Spinal cord (tissue), 10 donors: ENCODE results near the gene ETV6. TPM values are rescaled to one million over a fixed set of nuclear protein-coding genes. Genes with fewer than 3 reads are reported as not detected.

Experiments
- DNase-seq, 6 donors: peaks; one replicate each; pipeline versions ENCODE4 v3.0.0 to v3.0.0-alpha.2; 2013 to 2015; ENCODE audit warnings: low spot score in 6 of 6, low read depth in 4 of 6
- H3K27ac ChIP-seq: one replicate; pipeline ENCODE4 v1.5.1; 2013; ENCODE audit warnings: low read depth, low read length, control low read depth
- H3K27me3 ChIP-seq: one replicate; pipeline ENCODE4 v1.6.1; 2013; ENCODE audit warnings: low read length; ENCODE audit not compliant: control insufficient read depth, insufficient read depth
- H3K36me3 ChIP-seq: one replicate; pipeline ENCODE4 v1.6.1; 2013; ENCODE audit warnings: low read length; ENCODE audit not compliant: control insufficient read depth, insufficient read depth
- H3K4me1 ChIP-seq: one replicate; pipeline ENCODE4 v1.6.1; 2013; ENCODE audit warnings: low read length; ENCODE audit not compliant: control insufficient read depth, insufficient read depth
- H3K4me3 ChIP-seq: one replicate; pipeline ENCODE4 v1.5.1; 2013; ENCODE audit warnings: low read depth, low read length, control low read depth
- H3K9me3 ChIP-seq: one replicate; pipeline ENCODE4 v1.6.1; 2013; ENCODE audit warnings: low read length; ENCODE audit not compliant: control insufficient read depth, insufficient read depth
- WGBS: methylation state at CpG from one replicate; pipeline ENCODE4 v1.1.5; 2013; ENCODE audit warnings: missing lambda C conversion rate; ENCODE audit not compliant: insufficient coverage; 5-methylcytosine and 5-hydroxymethylcytosine counted together
- polyA plus RNA-seq, 2 donors: library from polyadenylated mRNA; unstranded; fragments of 120-200 nt; gene quantifications; one replicate each; pipeline ENCODE4 v1.2.1, GENCODE V29; 2013; ENCODE audit not compliant: insufficient read length in 2 of 2
- total RNA-seq, 2 donors: library from RNA; depleted of rRNA in 1 of 2; stranded (reverse); fragments of 120-200 nt in 1 of 2; fragments of >200 nt in 1 of 2; gene quantifications; one replicate each; pipeline versions ENCODE4 v1.2.3 to v1.2.4, GENCODE V29; 2013 to 2014
- donor health status: healthy.

ETV6 gene
- total and polyA plus RNA-seq, 4 donors, result 6.8 to 9.9 (median 8.1) TPM

GRCh38 chr12:11891754-11892386 is 242.4 kb downstream of the ETV6 start:
- Histone ChIP-seq H3K4me1 (no peaks in the 10 kb centered on the region), H3K9me3 (no peaks in the 10 kb centered on the region), H3K27me3 (no peaks in the 10 kb centered on the region), H3K27ac (no peak overlapping the region), H3K4me3 (no peak overlapping the region), H3K36me3 (peaks cover 7% of the 10 kb centered on the region)
- peak in 1 of 6 donors; percentile 51 for DNase-seq
- WGBS, result 95% methylated on average over 7 of the region's 9 CpGs

GRCh38 chr12:11893998-11894397 is 244.5 kb downstream of the ETV6 start:
- 94% methylated on average over 3 of the region's 4 CpGs for WGBS

GRCh38 chr12:11894890-11895289 is 245.4 kb downstream of the ETV6 start:
- peaks cover 7% of the 10 kb centered on the region for H3K36me3 ChIP-seq
- H3K9me3 ChIP-seq, result no peaks in the 10 kb centered on the region
- H3K4me3 ChIP-seq, result no peak overlapping the region
- H3K27ac ChIP-seq, result no peak overlapping the region
- no peak for DNase-seq
- no peaks in the 10 kb centered on the region for H3K27me3 ChIP-seq
- no CpG with 5 or more reads among the region's 4 CpGs for WGBS
- H3K4me1 ChIP-seq, result no peaks in the 10 kb centered on the region

More at GRCh38 chr12:11893998-11894397, 244.5 kb downstream of the ETV6 start:
- H3K4me1 ChIP-seq, result no peaks in the 10 kb centered on the region
- H3K36me3 ChIP-seq, result peaks cover 7% of the 10 kb centered on the region
- H3K9me3 ChIP-seq, result no peaks in the 10 kb centered on the region
- H3K27ac ChIP-seq, result no peak overlapping the region
- H3K27me3 ChIP-seq, result no peaks in the 10 kb centered on the region
- no peak overlapping the region for H3K4me3 ChIP-seq
- no peak for DNase-seq

GRCh38 chr12:11895421-11896078 is 246.1 kb downstream of the ETV6 start:
- Histone ChIP-seq H3K9me3 (no peaks in the 10 kb centered on the region), H3K27me3 (no peaks in the 10 kb centered on the region), H3K27ac (no peak overlapping the region), H3K4me1 (no peaks in the 10 kb centered on the region), H3K36me3 (peaks cover 7% of the 10 kb centered on the region), H3K4me3 (no peak overlapping the region)
- 87% methylated on average over 5 of the region's 7 CpGs for WGBS
- DNase-seq, result no peak

GRCh38 chr12:11896417-11896929 is 247.0 kb downstream of the ETV6 start:
- WGBS, result 92% methylated on average over 1 of the region's 3 CpGs
- no peak overlapping the region for H3K27ac ChIP-seq
- H3K27me3 ChIP-seq, result no peaks in the 10 kb centered on the region
- no peak overlapping the region for H3K4me3 ChIP-seq
- no peaks in the 10 kb centered on the region for H3K9me3 ChIP-seq
- peaks cover 4% of the 10 kb centered on the region for H3K36me3 ChIP-seq
- no peaks in the 10 kb centered on the region for H3K4me1 ChIP-seq
- peak in 1 of 6 donors; percentile 12 for DNase-seq

GRCh38 chr12:11897923-11898322 is 248.4 kb downstream of the ETV6 start:
- Histone ChIP-seq H3K36me3 (no peaks in the 10 kb centered on the region), H3K27me3 (no peaks in the 10 kb centered on the region), H3K4me1 (no peaks in the 10 kb centered on the region), H3K9me3 (no peaks in the 10 kb centered on the region), H3K27ac (no peak overlapping the region), H3K4me3 (no peak overlapping the region)
- WGBS, result no CpG with 5 or more reads among the region's 2 CpGs
- DNase-seq, result no peak

GRCh38 chr12:11901701-11902524 is 252.4 kb downstream of the ETV6 start:
- WGBS, result 87% methylated on average over 6 of the region's 9 CpGs
- H3K27me3 ChIP-seq, result no peaks in the 10 kb centered on the region
- no peaks in the 10 kb centered on the region for H3K36me3 ChIP-seq
- H3K27ac ChIP-seq, result no peak overlapping the region
- no peaks in the 10 kb centered on the region for H3K9me3 ChIP-seq
- no peak for DNase-seq
- no peaks in the 10 kb centered on the region for H3K4me1 ChIP-seq
- H3K4me3 ChIP-seq, result no peak overlapping the region

- Histone ChIP-seq H3K27ac (no peak overlapping the region), H3K9me3 (peaks cover 2% of the 10 kb centered on the region), H3K4me1 (no peaks in the 10 kb centered on the region), H3K36me3 (no peaks in the 10 kb centered on the region), H3K4me3 (no peak overlapping the region), H3K27me3 (no peaks in the 10 kb centered on the region)
- DNase-seq, result no peak
- WGBS, result 83% methylated on average over 2 of the region's 4 CpGs
These were observed 253.0 kb downstream of the ETV6 start for GRCh38 chr12:11902525-11902875.

- H3K4me1 ChIP-seq, result no peaks in the 10 kb centered on the region
- peaks cover 5% of the 10 kb centered on the region for H3K9me3 ChIP-seq
- no peak overlapping the region for H3K4me3 ChIP-seq
- WGBS, result 82% methylated on average over 1 of the region's 3 CpGs
- no peak for DNase-seq
- H3K36me3 ChIP-seq, result no peaks in the 10 kb centered on the region
- H3K27ac ChIP-seq, result no peak overlapping the region
- H3K27me3 ChIP-seq, result no peaks in the 10 kb centered on the region
These were observed 254.7 kb downstream of the ETV6 start for GRCh38 chr12:11904124-11904523.
